EL (cell line): ENCODE measurements around the gene XCL1.
A peak's percentile ranks its signal among the peaks of the same experiment; 100 is the strongest.
"Not testable (repeated sequence)": the region's sequence is repeated elsewhere in the genome, so short reads cannot be mapped to it uniquely, and the experiment has no call there.

ENCODE experiments used
- DNase-seq: peaks from one replicate; pipeline ENCODE4 v3.0.0-alpha.2; 2016

Gene XCL1

DNA sequence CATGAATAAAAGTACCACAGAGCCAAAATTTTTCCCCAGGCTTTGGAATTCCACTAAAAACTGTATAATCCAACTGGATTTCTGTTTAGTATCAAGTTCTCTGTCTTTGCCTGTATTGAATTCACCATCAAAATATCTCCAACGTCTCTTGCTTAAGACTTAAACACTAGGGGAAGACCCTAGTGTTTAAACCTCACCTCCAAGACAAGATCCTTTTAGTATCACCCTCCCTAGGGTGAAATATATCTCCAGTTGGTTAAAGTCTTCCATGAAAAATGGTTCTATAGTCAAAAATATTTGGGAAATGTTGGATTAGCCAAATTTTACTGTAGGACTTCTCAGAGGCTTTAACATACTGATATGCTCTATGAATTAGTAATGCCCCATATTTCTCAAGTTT lies 8.1 kb upstream of the XCL1 start:
- no peak for DNase-seq

DNA sequence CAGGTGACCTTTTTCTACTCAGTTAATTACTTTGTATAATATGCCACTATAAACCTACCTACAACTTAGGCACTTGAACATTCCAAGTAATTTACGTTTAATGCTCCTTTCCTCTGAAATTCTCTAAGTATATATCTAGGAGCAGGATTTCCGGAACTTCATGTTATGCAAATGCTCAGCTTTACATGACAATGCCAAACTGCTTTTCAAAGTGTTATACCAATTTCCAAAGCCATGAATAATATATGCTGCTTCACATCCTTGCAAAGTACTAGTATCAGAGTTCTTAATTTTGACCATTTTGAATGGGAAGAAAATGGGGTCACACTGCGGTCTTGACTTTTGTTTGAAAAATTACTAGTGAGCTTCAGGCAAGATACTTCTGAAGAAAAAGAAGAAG lies 5.8 kb upstream of the XCL1 start:
- DNase-seq, result no peak

DNA sequence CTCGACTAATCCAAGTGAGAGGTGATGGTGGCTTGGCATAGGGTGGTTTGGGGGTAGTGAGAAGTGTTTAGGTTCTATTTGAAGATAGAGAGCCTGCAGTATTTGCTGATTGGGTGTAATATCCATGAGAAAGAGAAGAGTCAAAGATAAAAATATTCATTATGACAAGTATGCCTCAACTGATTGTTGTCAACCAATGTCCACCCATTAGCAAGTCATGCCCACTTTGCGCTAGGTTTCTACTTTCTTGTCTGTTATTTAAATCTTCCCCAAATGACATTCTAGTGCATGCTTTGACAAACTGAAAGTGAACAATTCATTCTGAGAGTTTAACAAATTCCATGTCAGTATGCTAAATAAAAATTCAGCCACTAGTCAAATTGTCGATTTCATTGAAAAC lies 3.8 kb upstream of the XCL1 start:
- no peak for DNase-seq

DNA sequence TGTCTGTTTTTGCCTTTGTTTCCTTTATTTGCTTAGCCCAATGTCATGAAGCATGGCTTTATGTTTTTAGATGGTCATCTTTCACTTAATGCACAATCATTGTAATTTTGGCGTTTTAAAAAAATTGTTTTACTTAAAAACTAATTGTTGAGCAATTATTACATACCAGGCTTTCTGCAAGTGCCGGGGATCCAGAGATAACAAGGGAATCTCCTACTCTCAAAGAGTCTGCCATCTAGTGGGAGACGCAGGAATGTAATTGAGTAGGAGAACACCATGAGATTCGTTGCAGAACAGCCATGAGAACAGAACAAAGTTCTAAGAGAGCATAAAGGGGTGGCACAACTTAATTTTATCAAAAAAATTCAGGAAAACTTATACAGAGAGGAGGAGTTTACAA lies 2.2 kb upstream of the XCL1 start:
- DNase-seq, result peak; percentile 49

DNA sequence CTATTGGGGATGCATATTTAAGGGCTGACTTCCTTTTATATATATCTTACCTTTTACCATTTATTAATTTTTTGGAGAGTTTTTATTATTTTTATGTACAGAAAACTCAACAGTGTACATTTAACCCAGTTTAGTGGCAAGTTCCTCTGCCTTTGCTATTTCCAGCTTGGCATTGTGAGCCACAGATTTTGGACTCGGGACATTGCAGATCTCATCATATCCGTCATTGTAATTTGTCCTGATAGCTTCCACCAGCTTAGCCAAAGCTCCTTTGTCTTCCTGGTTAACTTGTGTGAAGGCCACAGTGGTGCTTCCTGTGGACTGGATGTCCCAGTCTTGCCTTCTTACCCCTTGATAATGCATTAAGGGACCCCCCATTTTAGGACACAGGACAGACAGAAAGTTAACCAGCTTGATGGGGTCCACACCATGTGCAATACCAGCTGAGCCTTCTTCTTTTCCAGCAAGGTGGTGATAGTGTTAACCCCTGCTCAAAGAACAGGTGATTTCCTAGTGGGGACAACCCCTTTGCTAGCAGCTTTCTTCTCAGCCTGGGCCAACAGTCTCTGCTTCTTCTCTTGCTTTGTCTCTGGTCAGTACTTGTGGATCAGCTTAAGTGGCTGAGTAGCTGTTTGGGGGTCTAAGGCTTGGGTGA lies 2.3 kb downstream of the XCL1 start:
- not testable (repeated sequence) for DNase-seq

DNA sequence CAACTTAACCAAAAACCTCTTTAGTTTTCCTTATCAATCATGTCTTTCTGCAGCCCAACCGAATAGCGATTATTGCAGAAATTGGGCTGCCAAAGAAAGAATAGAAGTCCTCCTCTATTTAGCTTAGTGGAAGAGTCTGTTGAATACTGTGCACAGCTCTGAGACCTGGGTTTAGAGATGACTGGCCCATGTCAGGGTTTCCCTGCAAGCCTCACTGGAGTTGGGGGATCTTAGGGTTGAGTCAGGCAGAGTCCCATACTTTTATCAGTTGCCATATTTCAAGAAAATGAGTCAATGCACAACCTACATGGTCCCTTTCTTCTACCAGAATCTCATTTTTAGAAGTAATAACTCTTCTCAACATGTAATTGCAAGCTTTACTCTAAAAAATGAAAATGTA lies 3.9 kb downstream of the XCL1 start:
- not testable (repeated sequence) for DNase-seq

DNA sequence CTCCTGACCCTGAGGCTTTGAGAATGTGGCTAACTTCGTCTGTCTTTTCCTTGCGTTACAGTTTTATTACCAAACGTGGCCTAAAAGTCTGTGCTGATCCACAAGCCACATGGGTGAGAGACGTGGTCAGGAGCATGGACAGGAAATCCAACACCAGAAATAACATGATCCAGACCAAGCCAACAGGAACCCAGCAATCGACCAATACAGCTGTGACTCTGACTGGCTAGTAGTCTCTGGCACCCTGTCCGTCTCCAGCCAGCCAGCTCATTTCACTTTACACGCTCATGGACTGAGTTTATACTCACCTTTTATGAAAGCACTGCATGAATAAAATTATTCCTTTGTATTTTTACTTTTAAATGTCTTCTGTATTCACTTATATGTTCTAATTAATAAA lies 4.6 kb downstream of the XCL1 start:
- DNase-seq, result not testable (repeated sequence)

DNA sequence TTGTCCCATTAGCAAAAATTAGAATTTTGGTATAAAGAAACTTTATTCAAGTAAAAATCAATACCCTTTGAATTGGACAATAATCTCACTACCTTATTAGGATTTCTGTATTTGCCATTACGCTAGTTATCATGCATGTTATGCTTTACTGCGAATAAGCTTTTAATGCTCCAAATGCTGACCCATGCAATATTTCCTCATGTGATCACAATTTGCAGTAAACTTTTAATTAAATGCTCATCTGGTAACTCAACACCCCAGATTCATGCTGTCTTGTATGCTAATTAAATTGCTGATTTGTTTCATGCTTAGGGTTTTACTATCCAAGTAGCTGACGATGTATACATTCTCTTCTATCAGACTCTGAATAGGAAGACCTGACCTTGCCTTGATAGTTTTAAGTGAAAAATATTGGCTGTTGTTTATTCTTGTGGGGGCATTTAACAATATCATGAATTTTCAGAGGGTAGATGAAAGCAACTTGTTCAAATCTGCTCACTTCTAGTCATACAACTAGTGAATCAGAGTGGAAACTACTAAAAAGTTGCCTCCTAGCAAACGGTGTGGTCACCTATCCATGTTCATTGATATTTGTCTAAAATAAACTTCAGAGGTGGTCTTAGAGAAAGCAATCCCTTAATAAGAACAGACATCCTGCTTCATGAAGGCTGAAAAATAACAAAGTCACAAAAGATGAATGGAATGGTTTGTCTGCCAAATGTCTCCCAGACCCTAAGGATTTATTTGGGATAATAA lies 5.6 kb downstream of the XCL1 start:
- no peak for DNase-seq

DNA sequence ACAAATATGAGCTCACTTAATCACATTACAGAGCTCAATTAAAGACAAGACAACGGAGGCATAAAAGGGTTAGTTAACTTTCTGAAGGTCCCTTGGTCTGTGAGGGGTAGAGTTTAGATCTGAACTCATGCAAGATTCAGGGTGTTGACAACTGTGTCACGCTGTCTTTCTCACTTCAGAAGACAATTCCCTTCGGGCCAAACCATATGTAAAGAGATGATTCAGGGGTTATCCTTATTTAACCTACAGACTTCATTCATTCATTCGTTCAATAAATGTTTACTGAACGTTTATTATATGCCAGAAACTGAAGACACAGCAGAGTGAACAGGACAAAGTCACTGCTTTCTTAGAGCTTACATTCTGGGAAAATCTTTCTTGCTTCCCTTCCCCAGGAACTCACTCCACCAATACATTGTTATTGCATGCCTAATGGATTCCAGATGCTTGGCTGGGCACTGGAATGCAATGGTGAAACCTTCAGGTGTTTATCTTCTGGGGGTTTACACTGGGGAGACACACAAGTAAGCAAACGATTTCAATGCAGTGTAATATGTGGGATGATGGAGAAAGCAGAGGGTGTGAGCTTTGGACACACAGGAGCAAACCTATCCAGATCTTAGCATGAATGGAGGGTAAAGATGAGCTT lies 6.4 kb downstream of the XCL1 start:
- peak; percentile 12 for DNase-seq

DNA sequence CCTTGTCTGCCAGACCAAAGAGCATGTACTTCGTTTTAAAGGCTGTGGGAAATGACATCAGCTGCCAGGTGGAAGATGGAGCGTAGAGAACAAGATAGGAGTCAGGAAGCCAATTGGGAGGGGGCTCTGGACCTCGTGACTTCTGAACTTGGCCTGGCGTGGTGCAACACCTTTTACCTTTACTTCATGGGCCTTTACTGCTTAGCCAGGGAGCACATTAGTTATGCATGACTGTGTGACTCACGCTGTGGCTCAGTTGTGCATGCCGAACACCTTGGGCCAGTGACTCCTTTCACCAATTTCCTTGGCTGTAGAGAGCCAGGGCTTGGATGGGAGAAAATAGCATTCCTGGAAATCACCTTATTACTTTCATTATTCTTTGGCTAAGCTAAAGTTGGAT lies 7.2 kb downstream of the XCL1 start:
- no peak for DNase-seq

DNA sequence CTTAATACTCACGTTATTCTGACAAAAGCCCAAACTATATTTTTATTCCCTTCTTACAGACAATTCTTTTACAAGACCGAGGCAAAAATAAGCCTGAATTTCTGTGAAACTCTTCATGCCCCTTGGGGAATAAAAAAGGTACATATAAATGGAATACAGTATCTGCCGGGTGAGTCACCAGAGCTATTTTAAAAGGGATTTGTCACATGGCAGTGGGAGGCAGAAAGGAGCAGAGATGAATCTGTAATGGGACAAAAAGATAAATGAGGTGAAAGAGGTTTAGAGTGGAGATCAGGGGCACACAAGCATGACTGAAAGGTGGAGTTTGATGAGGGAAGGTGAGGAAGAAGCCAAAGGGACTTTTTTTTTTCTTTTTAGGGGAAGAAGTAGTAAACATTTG lies 8.8 kb downstream of the XCL1 start:
- peak; percentile 16 for DNase-seq

DNA sequence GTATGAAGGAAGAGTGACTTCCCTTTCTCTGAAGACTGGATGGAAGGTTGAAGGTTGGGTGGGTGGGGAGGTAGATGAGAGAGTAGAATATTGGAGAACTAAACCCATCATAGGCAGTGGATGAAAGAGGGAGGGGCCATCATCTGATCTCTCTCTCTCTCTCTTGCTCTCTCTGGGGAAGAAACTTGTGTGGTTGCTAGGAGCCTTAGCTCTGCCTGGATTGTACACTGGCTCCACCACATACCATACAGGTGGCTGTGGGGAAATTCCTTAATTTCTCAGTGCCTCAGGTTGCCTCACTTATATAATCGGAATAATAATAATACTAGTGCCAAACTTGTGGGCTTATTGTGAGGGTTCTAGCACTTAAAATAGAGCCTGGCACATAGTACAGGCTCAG lies 9.5 kb downstream of the XCL1 start:
- DNase-seq, result no peak

DNA sequence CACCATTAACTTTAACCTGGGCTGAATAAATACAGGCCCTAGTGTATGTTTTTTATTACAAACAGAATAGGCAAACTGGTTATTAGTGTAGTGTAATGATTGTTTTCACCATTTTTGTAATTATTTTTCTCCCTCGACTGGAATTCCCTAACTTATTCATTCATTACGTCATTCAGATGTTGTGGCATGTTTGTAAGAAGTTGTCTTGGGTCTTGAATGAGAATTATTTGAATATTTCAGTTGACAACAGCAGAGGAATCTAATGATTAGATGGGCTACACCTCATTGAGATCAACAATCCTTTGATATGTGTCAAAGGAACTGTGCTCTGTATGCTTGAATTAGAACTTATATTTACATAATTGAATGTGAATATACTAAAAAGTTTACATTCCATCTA lies 12.8 kb downstream of the XCL1 start:
- no peak for DNase-seq

DNA sequence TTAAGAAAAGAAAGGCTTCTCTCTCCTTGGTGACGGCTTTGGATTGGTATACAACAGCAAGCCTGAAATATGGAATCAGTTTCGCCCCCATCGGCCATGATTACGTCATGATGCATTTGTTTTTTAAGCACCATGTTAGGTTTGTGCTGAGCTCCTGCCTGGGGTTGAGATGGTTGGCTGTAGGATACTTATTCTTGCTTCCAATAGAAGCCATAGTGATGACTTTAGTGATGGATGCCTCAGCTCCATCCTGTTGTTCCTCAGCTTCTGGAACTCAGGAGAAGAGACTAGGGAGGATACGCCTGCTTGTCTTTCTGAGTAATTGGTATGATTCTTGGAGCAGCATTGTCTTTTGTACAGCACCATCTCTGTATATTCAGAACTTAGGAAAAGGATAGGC lies 14.7 kb downstream of the XCL1 start:
- DNase-seq, result no peak

DNA sequence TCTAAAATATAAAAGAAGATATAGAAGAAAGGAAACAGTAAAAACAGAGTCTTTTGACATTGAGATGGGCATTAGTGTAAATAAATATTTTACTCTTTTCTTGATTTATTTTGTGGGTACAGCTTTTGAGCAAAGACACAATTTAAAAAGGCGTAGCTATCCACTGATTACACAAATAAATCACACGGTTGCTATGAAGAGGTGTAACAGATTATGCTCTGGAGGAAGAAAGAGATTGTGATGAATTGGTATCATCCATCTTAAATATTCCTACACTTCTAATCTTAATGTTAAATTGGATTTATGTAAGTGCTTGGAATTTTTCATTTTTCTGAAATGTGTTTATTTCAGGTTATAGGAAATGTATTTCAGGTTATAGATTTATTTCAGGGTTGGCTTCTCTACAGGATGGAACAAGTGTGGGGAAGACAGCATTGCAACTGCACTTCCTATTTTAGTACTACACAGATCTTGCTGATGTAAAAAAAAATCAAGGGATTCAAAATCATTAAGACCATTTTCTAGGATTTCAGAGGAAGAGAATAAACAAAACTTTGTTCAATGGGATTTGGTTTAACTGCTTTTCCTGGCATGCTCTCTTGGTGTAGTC lies 15.3 kb downstream of the XCL1 start:
- DNase-seq, result no peak

DNA sequence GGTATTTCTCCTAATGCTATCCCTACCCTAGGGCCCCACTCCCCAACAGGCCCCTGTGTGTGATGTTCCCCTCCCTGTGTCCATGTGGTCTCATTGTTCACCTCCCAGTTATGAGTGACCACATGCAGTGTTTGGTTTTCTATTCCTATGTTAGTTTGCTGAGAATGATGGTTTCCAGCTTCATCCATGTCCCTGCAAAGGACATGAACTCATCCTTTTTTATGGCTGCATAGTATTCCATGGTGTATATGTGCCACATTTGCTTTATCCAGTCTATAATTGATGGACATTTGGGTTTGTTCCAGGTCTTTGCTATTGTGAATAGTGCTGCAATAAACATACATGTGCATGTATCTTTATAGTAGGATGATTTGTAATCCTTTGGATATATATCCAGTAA lies 19.0 kb downstream of the XCL1 start:
- not testable (repeated sequence) for DNase-seq

DNA sequence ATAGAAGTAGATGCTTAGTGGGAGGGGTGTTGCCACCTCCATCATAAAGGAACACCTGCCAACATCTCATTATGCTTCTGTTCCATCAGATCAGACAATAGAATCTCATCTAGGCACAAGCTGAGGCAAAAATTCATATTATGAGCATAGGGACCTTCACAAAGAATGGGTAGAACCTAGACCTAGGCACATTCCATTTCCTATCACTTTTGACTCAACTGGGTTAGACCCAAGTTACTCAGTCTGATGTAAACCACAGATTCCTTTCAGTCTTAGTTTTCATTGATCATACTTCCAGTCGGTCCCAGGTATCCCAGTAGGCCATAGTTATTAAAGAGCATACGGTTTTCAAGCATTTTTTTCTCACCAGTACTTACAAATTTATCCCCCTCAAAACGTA lies 21.7 kb downstream of the XCL1 start:
- no peak for DNase-seq

DNA sequence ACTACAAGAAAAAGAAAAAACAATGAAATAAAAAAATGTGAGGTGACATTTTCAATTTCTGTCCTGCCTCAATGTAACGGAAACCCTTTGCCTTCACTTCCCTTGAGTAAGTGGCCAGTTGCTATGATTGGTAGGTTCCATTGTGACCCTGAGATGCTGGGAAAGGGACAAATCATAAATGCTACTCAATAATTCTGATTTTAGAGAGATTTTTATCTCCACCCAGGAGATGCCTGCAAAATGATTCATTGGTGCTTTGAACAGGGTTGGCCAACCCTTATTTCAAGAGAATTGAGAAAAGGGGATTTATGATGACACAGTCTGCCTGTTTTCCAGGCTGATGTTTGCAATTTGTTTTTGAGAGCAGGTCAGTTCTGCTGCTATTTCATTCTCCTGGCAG lies 22.5 kb downstream of the XCL1 start:
- DNase-seq, result no peak

DNA sequence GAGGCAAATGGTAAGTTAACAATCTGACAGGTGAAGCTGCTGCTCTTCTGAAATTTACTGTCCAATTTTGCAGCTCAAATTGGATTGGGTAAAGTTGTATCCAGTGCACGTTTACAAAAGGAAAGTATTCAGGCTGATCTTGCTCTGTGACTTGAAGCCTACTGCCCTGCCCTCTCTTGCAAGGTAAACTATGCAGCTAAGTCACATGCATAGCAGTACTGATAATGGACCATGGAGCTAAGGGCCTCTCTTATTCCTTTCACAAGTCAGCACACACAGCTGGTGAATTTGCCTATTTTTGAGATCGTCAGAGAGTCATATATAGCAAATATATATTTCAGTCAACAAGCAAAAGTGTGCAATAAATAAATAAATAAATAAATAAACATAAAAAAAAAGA lies 23.2 kb downstream of the XCL1 start:
- DNase-seq, result no peak

DNA sequence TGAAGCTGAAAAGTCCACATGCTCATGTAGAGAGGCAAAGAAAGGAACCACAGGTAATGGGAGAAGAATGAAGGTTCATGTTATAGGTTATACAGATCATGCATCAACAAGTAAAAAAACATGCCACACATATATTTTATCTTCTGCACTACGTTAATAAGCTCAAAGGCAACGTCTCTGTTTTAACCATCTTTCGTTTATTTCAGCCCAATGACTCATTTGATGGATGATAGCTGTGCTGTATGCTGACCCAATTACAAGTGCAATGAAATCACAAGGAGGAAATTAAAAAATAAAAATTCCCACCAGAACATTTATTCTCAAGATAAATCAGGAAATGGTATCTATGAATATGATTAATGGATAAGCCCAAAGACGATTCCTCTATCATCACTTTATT lies 24.6 kb downstream of the XCL1 start:
- no peak for DNase-seq

DNA sequence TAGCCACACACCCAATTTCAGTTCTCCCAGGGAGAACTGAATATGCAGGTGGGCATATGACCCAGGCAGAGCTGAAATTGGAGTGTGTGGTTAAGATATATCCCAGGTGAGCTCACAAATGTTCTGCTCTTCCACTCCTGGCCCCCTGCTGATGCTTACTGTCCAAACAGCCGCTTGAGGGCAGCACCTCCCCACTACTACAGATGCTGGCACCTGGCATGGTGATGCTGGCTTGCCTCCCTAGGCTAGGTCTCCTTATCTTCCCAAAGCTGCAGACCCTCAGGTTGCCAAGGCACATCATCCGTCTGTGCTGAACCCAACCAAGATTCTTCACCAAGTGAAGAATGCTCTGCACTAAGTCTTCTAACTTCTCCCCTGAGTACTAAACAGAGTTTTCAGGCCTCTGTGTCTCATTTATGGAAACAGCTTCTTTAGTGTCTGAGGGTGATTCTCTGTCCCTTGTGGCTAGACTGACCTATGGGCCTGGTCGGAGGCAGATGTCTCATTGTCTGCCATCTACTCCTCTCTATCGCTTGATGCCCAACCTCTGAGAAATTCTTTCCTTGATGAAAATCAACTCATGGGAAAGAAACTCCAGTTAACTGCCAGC lies 27.2 kb downstream of the XCL1 start:
- DNase-seq, result peak; percentile 54

DNA sequence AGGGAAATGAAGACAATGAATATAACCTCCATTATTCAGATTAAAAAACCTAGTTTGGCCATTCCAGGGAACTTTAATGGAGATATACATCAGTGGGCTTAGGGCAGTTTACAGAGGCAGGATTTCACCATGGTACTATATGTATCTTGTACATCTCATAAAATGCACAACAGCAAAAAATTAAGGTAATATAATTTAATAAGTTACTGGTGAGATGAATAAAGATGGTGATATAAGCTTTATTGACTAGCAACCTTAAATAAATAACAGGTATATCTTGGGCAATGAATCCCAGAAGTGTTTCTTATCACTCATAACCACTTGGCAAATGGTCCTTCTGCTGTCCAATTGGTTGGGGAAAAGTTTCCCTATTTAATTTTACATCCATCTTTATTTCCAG lies 29.0 kb downstream of the XCL1 start:
- no peak for DNase-seq

DNA sequence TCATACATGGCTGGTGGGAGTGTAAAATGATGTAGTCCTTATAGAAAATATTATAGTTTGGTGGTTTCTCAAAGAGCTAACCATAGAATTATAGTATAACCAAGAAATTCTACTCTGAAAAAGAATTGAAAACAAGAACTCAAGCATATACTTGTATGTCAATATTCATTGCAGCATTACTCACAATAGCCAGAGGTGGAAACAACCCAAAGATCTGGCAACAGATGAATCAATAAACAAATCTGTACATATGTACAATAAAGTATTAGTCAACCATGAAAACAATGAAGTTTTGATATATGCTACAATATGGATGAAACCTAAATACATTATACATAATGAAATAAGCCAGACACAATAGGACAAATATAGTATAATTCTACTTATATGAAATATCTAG lies 29.7 kb downstream of the XCL1 start:
- DNase-seq, result no peak
